Measurements from ENCODE around the gene PI16.

DNA sequence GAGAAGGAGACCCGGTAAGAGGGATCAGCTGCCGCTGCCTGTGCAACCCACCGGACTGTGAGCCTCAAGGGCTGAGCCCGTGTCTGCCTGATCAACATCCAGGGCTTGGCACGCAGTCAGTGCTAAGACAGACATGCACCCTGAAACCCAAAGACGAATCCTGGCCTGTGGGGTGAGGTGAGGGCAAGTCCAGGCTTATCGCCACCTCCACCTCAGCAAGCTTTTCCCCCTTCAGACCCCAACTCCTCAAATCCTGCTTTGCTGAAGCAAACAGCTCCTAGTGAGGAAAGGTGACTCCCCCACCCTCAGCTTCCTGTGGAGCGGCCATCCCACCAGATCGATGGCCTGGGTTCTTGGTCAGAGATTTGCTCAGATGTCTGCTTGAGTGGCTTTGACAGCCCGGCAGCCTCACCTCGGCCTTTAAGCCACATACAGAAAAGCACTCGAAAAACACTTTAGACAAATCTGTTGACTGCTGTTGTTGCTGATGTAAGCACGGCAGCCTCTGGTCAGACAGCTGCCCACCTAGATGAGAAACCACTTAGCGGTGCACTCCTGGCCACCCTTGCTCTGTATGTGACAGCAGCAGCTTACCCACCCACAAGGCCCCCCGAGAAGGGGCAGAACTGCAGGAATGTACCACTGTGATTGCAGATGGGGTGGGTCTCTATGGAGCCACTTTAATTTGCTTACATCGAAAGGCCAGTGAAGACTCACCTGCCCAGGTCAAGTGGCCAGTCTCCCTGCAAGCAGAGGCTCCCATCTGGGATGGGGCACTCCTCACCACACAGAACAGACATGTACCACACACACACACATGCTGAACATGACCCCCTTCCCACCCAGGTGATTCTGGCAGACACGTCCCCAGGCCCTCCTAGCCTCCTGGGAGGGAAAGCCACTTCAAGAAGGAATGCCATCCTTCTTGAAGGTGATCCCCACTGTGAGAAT lies 16.6 kb downstream of the PI16 start:
- TF ChIP-seq, protein P1, sequence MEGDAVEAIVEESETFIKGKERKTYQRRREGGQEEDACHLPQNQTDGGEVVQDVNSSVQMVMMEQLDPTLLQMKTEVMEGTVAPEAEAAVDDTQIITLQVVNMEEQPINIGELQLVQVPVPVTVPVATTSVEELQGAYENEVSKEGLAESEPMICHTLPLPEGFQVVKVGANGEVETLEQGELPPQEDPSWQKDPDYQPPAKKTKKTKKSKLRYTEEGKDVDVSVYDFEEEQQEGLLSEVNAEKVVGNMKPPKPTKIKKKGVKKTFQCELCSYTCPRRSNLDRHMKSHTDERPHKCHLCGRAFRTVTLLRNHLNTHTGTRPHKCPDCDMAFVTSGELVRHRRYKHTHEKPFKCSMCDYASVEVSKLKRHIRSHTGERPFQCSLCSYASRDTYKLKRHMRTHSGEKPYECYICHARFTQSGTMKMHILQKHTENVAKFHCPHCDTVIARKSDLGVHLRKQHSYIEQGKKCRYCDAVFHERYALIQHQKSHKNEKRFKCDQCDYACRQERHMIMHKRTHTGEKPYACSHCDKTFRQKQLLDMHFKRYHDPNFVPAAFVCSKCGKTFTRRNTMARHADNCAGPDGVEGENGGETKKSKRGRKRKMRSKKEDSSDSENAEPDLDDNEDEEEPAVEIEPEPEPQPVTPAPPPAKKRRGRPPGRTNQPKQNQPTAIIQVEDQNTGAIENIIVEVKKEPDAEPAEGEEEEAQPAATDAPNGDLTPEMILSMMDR (IDR thresholded peaks at IDR 0.05): no peak
- no peak for TF ChIP-seq POLR2A (IDR thresholded peaks at IDR 0.05)

Measured in esophagus squamous epithelium (tissue), 4 donors.